Measurements from ENCODE around the gene ZNF593OS. TPM values are rescaled to one million over a fixed set of nuclear protein-coding genes. Genes with fewer than 3 reads are reported as not detected.

ZNF593OS gene
- polyA plus RNA-seq, 3 donors = 0.50 to 0.59 TPM; not detected in 1

GRCh38 chr1:26215246-26215645, 43.6 kb upstream of the ZNF593OS start:
- no peak overlapping the region for H3K4me3 ChIP-seq (replicated peaks in 1 of 3; ENCODE audit: low read depth in 2 of 3, low read length in 3 of 3)
- Mint-ChIP-seq H3K36me3 (no peaks in the 10 kb centered on the region), H3K9me3 (no peaks in the 10 kb centered on the region), H3K4me3 (no peak overlapping the region), H3K27ac (no peak overlapping the region), H3K4me1 (peaks cover 2% of the 10 kb centered on the region), H3K27me3 (ENCODE audit: low read depth in 3 of 3) (peaks cover 5 to 13% (median 6%) of the 10 kb centered on the region in 3 donors)
- H3K36me3 ChIP-seq (replicated peaks in 1 of 2; ENCODE audit: control insufficient read depth in 1 of 2, insufficient read depth in 2 of 2, low read length in 2 of 2) = no peaks in the 10 kb centered on the region
- DNase-seq = no peak
- H3K9ac ChIP-seq (ENCODE audit: insufficient read depth, low read length, poor library complexity, severe bottlenecking) = no peak overlapping the region
- WGBS (ENCODE audit: insufficient coverage) = no CpG with 5 or more reads among the region's 3 CpGs
- H3K4me1 ChIP-seq (ENCODE audit: control insufficient read depth in 1 of 2, insufficient read depth in 2 of 2, low read length in 2 of 2) = no peaks in the 10 kb centered on the region
- H3K9me3 ChIP-seq (replicated peaks in 1 of 2; ENCODE audit: control insufficient read depth in 1 of 2, insufficient read depth in 1 of 2, low read length in 2 of 2) = no peaks in the 10 kb centered on the region
- H3K27ac ChIP-seq (ENCODE audit: low read depth in 1 of 2, low read length in 2 of 2) = no peak overlapping the region
- H2AFZ ChIP-seq (ENCODE audit: insufficient read depth, low read depth, low read length, poor library complexity, severe bottlenecking) = no peak overlapping the region
- H4K20me1 ChIP-seq (ENCODE audit: insufficient read depth, low read length) = no peaks in the 10 kb centered on the region
- H3K4me2 ChIP-seq (replicated peaks; ENCODE audit: extremely low read depth, low read length, poor library complexity, severe bottlenecking) = no peak overlapping the region
- no peaks in the 10 kb centered on the region for H3K79me2 ChIP-seq (ENCODE audit: insufficient read depth, low read length)
- H3K27me3 ChIP-seq (ENCODE audit: control insufficient read depth in 2 of 2, insufficient read depth in 2 of 2, low read length in 2 of 2) = no peaks in the 10 kb centered on the region
- intact Hi-C loops (cut with micrococcal nuclease) = no loop called here
- TF ChIP-seq CTCF (IDR thresholded peaks at IDR 0.05) = no peak

GRCh38 chr1:26213335-26213905, 41.8 kb upstream of the ZNF593OS start:
- H3K4me3 Mint-ChIP-seq = no peak overlapping the region
- Histone ChIP-seq H3K9ac (ENCODE audit: insufficient read depth, low read length, poor library complexity, severe bottlenecking) (no peak overlapping the region), H3K79me2 (ENCODE audit: insufficient read depth, low read length) (no peaks in the 10 kb centered on the region), H3K9me3 (replicated peaks in 1 of 2; ENCODE audit: control insufficient read depth in 1 of 2, insufficient read depth in 1 of 2, low read length in 2 of 2) (no peaks in the 10 kb centered on the region), H3K4me3 (replicated peaks in 1 of 3; ENCODE audit: low read depth in 2 of 3, low read length in 3 of 3) (no peak overlapping the region), H2AFZ (ENCODE audit: insufficient read depth, low read depth, low read length, poor library complexity, severe bottlenecking) (no peak overlapping the region), H3K36me3 (replicated peaks in 1 of 2; ENCODE audit: control insufficient read depth in 1 of 2, insufficient read depth in 2 of 2, low read length in 2 of 2) (no peaks in the 10 kb centered on the region), H3K4me2 (replicated peaks; ENCODE audit: extremely low read depth, low read length, poor library complexity, severe bottlenecking) (no peak overlapping the region), H3K4me1 (ENCODE audit: control insufficient read depth in 1 of 2, insufficient read depth in 2 of 2, low read length in 2 of 2) (no peaks in the 10 kb centered on the region), H3K27ac (ENCODE audit: low read depth in 1 of 2, low read length in 2 of 2) (no peak overlapping the region), H4K20me1 (ENCODE audit: insufficient read depth, low read length) (no peaks in the 10 kb centered on the region), H3K27me3 (ENCODE audit: control insufficient read depth in 2 of 2, insufficient read depth in 2 of 2, low read length in 2 of 2) (no peaks in the 10 kb centered on the region)
- intact Hi-C loops (cut with micrococcal nuclease) = no loop called here
- no peaks in the 10 kb centered on the region for H3K4me1 Mint-ChIP-seq
- peaks cover 3 to 6% (median 6%) of the 10 kb centered on the region in 3 donors for H3K27me3 Mint-ChIP-seq (ENCODE audit: low read depth in 3 of 3)
- no peaks in the 10 kb centered on the region for H3K9me3 Mint-ChIP-seq
- 90% methylated on average over 2 of the region's 6 CpGs for WGBS (ENCODE audit: insufficient coverage)
- H3K36me3 Mint-ChIP-seq = no peaks in the 10 kb centered on the region
- no peak for DNase-seq
- TF ChIP-seq CTCF (IDR thresholded peaks at IDR 0.05) = no peak
- no peak overlapping the region for H3K27ac Mint-ChIP-seq
